Endometrial microvascular endothelial cells (primary cell): ENCODE data around the gene DCAF11. TPM values are rescaled to one million over a fixed set of nuclear protein-coding genes. Genes with fewer than 3 reads are reported as not detected.
"Not testable (repeated sequence)": the region's sequence is repeated elsewhere in the genome, so short reads cannot be mapped to it uniquely, and the experiment has no call there.

Experiments used
- in situ Hi-C: cut with HindIII; loops from 2 replicates; pipeline ENCODE4 v1.10.0; 2017; ENCODE audit warnings: low sequenced_read_pairs, low pct_unique_long_range_greater_than_20kb; ENCODE audit errors: inconsistent ontology term
- total RNA-seq: library from RNA; depleted of rRNA; stranded (reverse); fragments of >200 nt; gene quantifications from one replicate; pipeline ENCODE4 v1.2.3, GENCODE V29; 2015; ENCODE audit errors: inconsistent ontology term

Gene DCAF11
- total RNA-seq, 1 donor from 2014 or later: 52.4 TPM

- in situ Hi-C loops: no loop called here
Observed at GRCh38 chr14:24093901-24094840, 20.4 kb upstream of the DCAF11 start, which contains the start of gene PCK2. PCK2 (plus strand) TSS chr14:24094311; CDS start chr14:24094406, 95 bp downstream.

- in situ Hi-C loops: no loop called here
Observed at GRCh38 chr14:24094841-24095270, 19.7 kb upstream of the DCAF11 start.

DNA sequence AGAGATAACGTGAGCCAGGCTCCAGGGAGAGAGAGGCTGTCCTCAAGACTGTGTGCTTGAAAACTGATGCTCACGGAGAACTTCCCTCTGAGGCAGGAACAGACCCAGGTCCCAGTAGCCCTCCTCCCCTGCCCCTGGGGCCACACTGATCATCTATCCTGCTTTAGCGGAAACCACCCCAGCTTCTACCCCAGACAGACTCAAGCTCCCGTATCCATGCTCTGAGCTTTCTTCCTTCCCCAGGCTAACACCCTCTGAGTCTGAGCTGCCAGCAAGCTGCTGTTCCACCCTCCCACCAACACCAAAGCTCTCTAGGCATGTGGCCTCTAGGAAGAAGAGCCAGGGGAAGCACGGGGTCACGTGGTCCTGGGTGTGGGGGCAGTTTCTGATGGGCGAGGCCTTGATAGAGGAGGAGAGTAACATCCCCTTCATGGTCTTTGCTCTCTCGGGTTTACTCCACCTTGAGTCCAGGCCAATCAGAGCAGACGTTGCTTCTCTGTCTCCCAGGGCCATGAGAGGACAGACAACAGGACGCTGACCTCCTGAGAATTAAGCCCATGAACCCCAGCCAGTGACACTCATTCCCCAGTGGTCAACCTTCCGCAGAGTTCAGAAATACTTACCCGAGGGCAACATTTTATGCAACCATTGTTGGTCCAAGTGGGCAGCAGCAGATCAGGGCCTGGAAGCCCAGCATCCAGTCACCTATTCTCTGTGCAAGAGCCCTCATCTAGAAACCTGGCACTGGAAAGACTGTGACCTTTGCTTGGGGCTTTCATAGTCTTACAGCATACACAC lies 19.1 kb upstream of the DCAF11 start:
- in situ Hi-C loops: no loop called here

DNA sequence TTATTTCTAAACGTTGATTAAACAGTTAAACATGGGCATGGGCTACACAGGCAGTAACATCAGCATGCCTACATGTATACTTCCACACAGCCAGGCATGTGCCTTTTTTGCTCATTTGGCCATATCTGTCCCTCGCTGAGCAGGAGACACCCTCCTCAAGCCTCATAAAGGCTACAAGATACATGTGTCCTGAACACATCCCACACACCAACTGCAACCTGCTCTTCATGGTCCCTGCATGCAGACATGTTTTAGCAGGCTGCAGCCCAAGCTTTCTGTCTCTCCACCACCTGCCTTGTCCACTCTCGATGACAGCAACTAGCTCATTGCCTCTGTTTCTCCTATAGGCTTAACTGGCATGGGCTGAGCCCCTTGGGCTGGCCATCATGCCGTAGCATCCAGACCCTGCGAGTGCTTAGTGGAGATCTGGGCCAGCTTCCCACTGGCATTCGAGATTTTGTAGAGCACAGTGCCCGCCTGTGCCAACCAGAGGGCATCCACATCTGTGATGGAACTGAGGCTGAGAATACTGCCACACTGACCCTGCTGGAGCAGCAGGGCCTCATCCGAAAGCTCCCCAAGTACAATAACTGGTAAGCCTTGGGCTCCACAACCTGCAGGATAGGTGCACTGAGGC lies 17.9 kb upstream of the DCAF11 start:
- in situ Hi-C loops: no loop called here

GRCh38 chr14:24098229-24098926 lies 16.2 kb upstream of the DCAF11 start:
- in situ Hi-C loops: no loop called here

- in situ Hi-C loops: no loop called here
Observed at GRCh38 chr14:24098927-24099813, 15.4 kb upstream of the DCAF11 start.

- in situ Hi-C loops: no loop called here
Observed at GRCh38 chr14:24100197-24100981, 14.2 kb upstream of the DCAF11 start.

DNA sequence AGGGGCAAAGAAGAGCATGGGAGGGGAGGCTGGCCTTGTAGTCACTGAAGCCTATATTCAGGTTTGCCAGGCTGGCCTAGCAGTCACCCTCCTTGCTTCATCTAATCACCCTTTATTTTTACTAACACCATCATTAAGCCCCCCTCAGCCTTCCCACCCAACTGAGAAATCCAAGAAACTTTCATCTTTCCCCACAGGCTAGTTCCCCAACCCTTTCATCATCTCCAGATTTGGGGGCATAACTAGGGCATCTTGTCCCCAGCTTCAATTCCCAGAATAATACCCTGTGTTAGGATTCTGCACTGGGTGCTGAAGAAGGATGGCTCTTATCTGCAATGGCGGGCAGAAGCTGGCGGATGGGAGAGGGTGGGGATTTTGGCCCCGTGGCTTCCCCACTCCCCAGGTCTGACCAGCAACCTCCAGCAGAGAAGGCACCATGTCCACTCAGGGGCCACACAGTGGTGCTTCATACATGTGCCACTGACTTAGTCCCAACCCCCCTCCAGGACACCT lies 13.5 kb upstream of the DCAF11 start:
- in situ Hi-C loops: no loop called here

GRCh38 chr14:24102357-24103048 lies 12.1 kb upstream of the DCAF11 start:
- in situ Hi-C loops: no loop called here

DNA sequence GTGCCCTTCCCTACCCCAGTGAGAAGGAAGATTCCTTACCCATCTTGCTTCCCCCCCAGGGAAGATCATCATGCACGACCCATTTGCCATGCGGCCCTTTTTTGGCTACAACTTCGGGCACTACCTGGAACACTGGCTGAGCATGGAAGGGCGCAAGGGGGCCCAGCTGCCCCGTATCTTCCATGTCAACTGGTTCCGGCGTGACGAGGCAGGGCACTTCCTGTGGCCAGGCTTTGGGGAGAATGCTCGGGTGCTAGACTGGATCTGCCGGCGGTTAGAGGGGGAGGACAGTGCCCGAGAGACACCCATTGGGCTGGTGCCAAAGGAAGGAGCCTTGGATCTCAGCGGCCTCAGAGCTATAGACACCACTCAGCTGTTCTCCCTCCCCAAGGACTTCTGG lies 11.1 kb upstream of the DCAF11 start:
- in situ Hi-C loops: no loop called here

GRCh38 chr14:24105609-24106239 lies 8.9 kb upstream of the DCAF11 start:
- in situ Hi-C loops: not testable (repeated sequence)

GRCh38 chr14:24106672-24107271 lies 7.8 kb upstream of the DCAF11 start:
- in situ Hi-C loops: no loop called here

- in situ Hi-C loops: no loop called here
Observed at GRCh38 chr14:24108336-24108874, 6.2 kb upstream of the DCAF11 start.

- in situ Hi-C loops: no loop called here
Observed at GRCh38 chr14:24110060-24110459, 4.5 kb upstream of the DCAF11 start.

- in situ Hi-C loops: no loop called here
Observed at GRCh38 chr14:24110523-24110922, 4.1 kb upstream of the DCAF11 start.
